HG03196 (cell line): ENCODE results near the gene LRGUK.
"Not testable (repeated sequence)": the region's sequence is repeated elsewhere in the genome, so short reads cannot be mapped to it uniquely, and the experiment has no call there.

Source experiments
- ATAC-seq: cut with Tn5 transposase; IDR thresholded peaks from one replicate; pipeline ENCODE4 v1.9.1; 2021; ENCODE audit not compliant: unreplicated experiment

The LRGUK gene

GRCh38 chr7:134234216-134234615 is 107.1 kb downstream of the LRGUK start:
- no peak for ATAC-seq

GRCh38 chr7:134245253-134245652 is 118.1 kb downstream of the LRGUK start:
- no peak for ATAC-seq

GRCh38 chr7:134246347-134246746 is 119.2 kb downstream of the LRGUK start:
- ATAC-seq: no peak

GRCh38 chr7:134246761-134247160 is 119.6 kb downstream of the LRGUK start:
- no peak for ATAC-seq

- ATAC-seq: no peak
These were observed 121.1 kb downstream of the LRGUK start for GRCh38 chr7:134248196-134248595.

- no peak for ATAC-seq
These were observed 127.2 kb downstream of the LRGUK start for GRCh38 chr7:134254311-134254710.

- no peak for ATAC-seq
These were observed 128.7 kb downstream of the LRGUK start for GRCh38 chr7:134255814-134256213.

- ATAC-seq: no peak
These were observed 135.2 kb downstream of the LRGUK start for GRCh38 chr7:134262322-134262721.

- ATAC-seq: no peak
These were observed 149.8 kb downstream of the LRGUK start for GRCh38 chr7:134276951-134277350.

- ATAC-seq: no peak
These were observed 151.5 kb downstream of the LRGUK start for GRCh38 chr7:134278502-134279153.

GRCh38 chr7:134279336-134279735 is 152.2 kb downstream of the LRGUK start:
- no peak for ATAC-seq

- no peak for ATAC-seq
These were observed 152.8 kb downstream of the LRGUK start for GRCh38 chr7:134279898-134280297.

- ATAC-seq: no peak
These were observed 153.4 kb downstream of the LRGUK start for GRCh38 chr7:134280508-134280907.

GRCh38 chr7:134284011-134284410 is 156.9 kb downstream of the LRGUK start:
- no peak for ATAC-seq

GRCh38 chr7:134284952-134285351 is 157.8 kb downstream of the LRGUK start:
- no peak for ATAC-seq

GRCh38 chr7:134287916-134288659 is 160.9 kb downstream of the LRGUK start:
- no peak for ATAC-seq

- ATAC-seq: no peak
These were observed 162.3 kb downstream of the LRGUK start for GRCh38 chr7:134289423-134289822.

- no peak for ATAC-seq
These were observed 162.7 kb downstream of the LRGUK start for GRCh38 chr7:134289841-134290240.

GRCh38 chr7:134290286-134290685 is 163.1 kb downstream of the LRGUK start:
- no peak for ATAC-seq

- ATAC-seq: peak; percentile 100
These were observed 166.0 kb downstream of the LRGUK start for GRCh38 chr7:134293002-134293740.

GRCh38 chr7:134295982-134296381 is 168.8 kb downstream of the LRGUK start:
- ATAC-seq: not testable (repeated sequence)

- no peak for ATAC-seq
These were observed 170.3 kb downstream of the LRGUK start for GRCh38 chr7:134297489-134297888.
